SK-N-SH treated with all-trans-retinoic acid at 6 μM for 48 hours (cell line): ENCODE results near the gene MTA1.

Experiments used
- ATAC-seq: fragments of 200-7000 bp; cut with Tn5 transposase; 3 replicates; pipeline ENCODE4 v1.9.1; 2020; ENCODE audit warnings: mild to moderate bottlenecking, moderate library complexity
- ARNTL ChIP-seq: fragments of 450-650 bp; formaldehyde crosslinking; IDR thresholded peaks from 2 replicates; pipeline ENCODE4 v1.5.0; 2020; ENCODE audit warnings: low read depth, mild to moderate bottlenecking, moderate library complexity, borderline replicate concordance
- BACH2 ChIP-seq: fragments of 250-450 bp; sonication (Bioruptor Pico); IDR thresholded peaks from 2 replicates; pipeline ENCODE4 v1.9.0; 2021; ENCODE audit warnings: mild to moderate bottlenecking, borderline replicate concordance
- CSDC2 ChIP-seq: fragments of 250-450 bp; sonication (Bioruptor Pico); IDR thresholded peaks from 2 replicates; pipeline ENCODE4 v1.5.0; 2020; ENCODE audit warnings: mild to moderate bottlenecking, moderate library complexity
- ESRRG ChIP-seq: fragments of 250-450 bp; sonication (Bioruptor Pico); IDR thresholded peaks from 2 replicates; pipeline ENCODE4 v1.6.1; 2021; ENCODE audit warnings: mild to moderate bottlenecking
- GLIS3 ChIP-seq: fragments of 250-450 bp; sonication (Bioruptor Pico); IDR thresholded peaks from 2 replicates; pipeline ENCODE4 v1.5.0; 2020; ENCODE audit warnings: mild to moderate bottlenecking, moderate library complexity
- ISL1 ChIP-seq: fragments of 250-450 bp; sonication (Bioruptor Pico); IDR thresholded peaks from 2 replicates; pipeline ENCODE4 v2.1.2; 2022; ENCODE audit warnings: mild to moderate bottlenecking, moderate library complexity
- OSR1 ChIP-seq: fragments of 250-450 bp; sonication (Bioruptor Pico); IDR thresholded peaks from 2 replicates; pipeline ENCODE4 v1.8.0; 2022; ENCODE audit warnings: moderate library complexity, mild to moderate bottlenecking, inconsistent platforms
- RARB ChIP-seq: fragments of 250-450 bp; sonication (Bioruptor Pico); IDR thresholded peaks from 2 replicates; pipeline ENCODE4 v1.8.0; 2021; ENCODE audit warnings: mild to moderate bottlenecking, moderate library complexity
- SNAI2 ChIP-seq: fragments of 250-450 bp; sonication (Bioruptor Pico); IDR thresholded peaks from 2 replicates; pipeline ENCODE4 v1.5.0; 2020; ENCODE audit warnings: mild to moderate bottlenecking, moderate library complexity
- TOX ChIP-seq: fragments of 250-450 bp; sonication (Bioruptor Pico); IDR thresholded peaks from 2 replicates; pipeline ENCODE4 v1.8.0; 2021; ENCODE audit warnings: mild to moderate bottlenecking, moderate library complexity, borderline replicate concordance
- ZC3H10 ChIP-seq: fragments of 250-450 bp; sonication (Bioruptor Pico); IDR thresholded peaks from 2 replicates; pipeline ENCODE4 v1.5.1; 2021; ENCODE audit warnings: mild to moderate bottlenecking, moderate library complexity
- ZFP3 ChIP-seq: fragments of 250-450 bp; sonication (Bioruptor Pico); IDR thresholded peaks from 2 replicates; pipeline ENCODE4 v1.5.0; 2020; ENCODE audit warnings: mild to moderate bottlenecking, moderate library complexity
- ZFP30 ChIP-seq: fragments of 450-650 bp; formaldehyde crosslinking; IDR thresholded peaks from 2 replicates; pipeline ENCODE4 v1.5.0; 2022; ENCODE audit warnings: mild to moderate bottlenecking, moderate library complexity
- ZNF565 ChIP-seq: fragments of 450-650 bp; formaldehyde crosslinking; conservative IDR thresholded peaks from 2 replicates; pipeline ENCODE4 v1.5.0; 2020; ENCODE audit warnings: low read depth, mild to moderate bottlenecking, moderate library complexity
- ZNF70 ChIP-seq: fragments of 450-650 bp; formaldehyde crosslinking; IDR thresholded peaks from 2 replicates; pipeline ENCODE4 v1.5.0; 2020; ENCODE audit warnings: mild to moderate bottlenecking, moderate library complexity
- ZNF8 ChIP-seq: fragments of 450-650 bp; formaldehyde crosslinking; IDR thresholded peaks from 2 replicates; pipeline ENCODE4 v1.5.0; 2020; ENCODE audit warnings: mild to moderate bottlenecking, moderate library complexity
- TF ChIP-seq, protein P1 (sequence below): fragments of 250-450 bp; sonication (Bioruptor Pico); IDR thresholded peaks from 2 replicates; pipeline ENCODE4 v1.8.0; 2020; ENCODE audit warnings: mild to moderate bottlenecking, moderate library complexity, borderline replicate concordance
- TF ChIP-seq, protein P2 (sequence below): fragments of 250-450 bp; sonication (Bioruptor Pico); IDR thresholded peaks from 2 replicates; pipeline ENCODE4 v1.5.0; 2020; ENCODE audit warnings: mild to moderate bottlenecking, moderate library complexity
- TF ChIP-seq, protein P3 (sequence below): fragments of 250-450 bp; sonication (Bioruptor Pico); IDR thresholded peaks from 2 replicates; pipeline ENCODE4 v1.5.1; 2020; ENCODE audit warnings: low read depth, mild to moderate bottlenecking, moderate library complexity

MTA1 gene

DNA sequence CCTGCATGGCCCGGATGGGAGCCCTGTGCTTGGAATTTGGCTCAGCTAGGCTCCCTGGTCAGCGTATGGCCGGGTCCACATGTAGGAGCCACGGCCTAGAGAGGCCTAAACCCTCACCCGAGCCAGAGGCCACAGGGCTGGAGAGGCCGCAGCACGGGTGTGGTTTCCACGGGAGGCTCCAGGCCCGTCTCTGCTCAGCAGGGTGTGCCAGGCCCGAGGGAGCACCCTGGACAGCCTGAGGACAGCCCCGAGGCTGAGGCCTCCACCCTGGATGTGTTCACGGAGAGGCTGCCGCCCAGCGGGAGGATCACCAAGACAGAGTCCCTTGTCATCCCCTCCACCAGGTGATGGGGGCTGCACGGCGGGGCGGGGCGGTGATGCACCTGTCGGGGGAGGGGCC lies 38.9 kb upstream of the MTA1 start:
- TF ChIP-seq OSR1 (CRISPR knock-in tag) (no peak), CSDC2 (CRISPR knock-in tag) (no peak), RARB (CRISPR knock-in tag) (no peak), BACH2 (no peak), ZNF8 (CRISPR knock-in tag) (no peak), GLIS3 (CRISPR knock-in tag) (no peak), ESRRG (CRISPR knock-in tag) (no peak), ARNTL (CRISPR knock-in tag) (no peak), ZFP30 (CRISPR knock-in tag) (no peak)
- TF ChIP-seq, protein P1, sequence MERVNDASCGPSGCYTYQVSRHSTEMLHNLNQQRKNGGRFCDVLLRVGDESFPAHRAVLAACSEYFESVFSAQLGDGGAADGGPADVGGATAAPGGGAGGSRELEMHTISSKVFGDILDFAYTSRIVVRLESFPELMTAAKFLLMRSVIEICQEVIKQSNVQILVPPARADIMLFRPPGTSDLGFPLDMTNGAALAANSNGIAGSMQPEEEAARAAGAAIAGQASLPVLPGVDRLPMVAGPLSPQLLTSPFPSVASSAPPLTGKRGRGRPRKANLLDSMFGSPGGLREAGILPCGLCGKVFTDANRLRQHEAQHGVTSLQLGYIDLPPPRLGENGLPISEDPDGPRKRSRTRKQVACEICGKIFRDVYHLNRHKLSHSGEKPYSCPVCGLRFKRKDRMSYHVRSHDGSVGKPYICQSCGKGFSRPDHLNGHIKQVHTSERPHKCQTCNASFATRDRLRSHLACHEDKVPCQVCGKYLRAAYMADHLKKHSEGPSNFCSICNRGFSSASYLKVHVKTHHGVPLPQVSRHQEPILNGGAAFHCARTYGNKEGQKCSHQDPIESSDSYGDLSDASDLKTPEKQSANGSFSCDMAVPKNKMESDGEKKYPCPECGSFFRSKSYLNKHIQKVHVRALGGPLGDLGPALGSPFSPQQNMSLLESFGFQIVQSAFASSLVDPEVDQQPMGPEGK (CRISPR knock-in tag): no peak
- TF ChIP-seq, protein P2, sequence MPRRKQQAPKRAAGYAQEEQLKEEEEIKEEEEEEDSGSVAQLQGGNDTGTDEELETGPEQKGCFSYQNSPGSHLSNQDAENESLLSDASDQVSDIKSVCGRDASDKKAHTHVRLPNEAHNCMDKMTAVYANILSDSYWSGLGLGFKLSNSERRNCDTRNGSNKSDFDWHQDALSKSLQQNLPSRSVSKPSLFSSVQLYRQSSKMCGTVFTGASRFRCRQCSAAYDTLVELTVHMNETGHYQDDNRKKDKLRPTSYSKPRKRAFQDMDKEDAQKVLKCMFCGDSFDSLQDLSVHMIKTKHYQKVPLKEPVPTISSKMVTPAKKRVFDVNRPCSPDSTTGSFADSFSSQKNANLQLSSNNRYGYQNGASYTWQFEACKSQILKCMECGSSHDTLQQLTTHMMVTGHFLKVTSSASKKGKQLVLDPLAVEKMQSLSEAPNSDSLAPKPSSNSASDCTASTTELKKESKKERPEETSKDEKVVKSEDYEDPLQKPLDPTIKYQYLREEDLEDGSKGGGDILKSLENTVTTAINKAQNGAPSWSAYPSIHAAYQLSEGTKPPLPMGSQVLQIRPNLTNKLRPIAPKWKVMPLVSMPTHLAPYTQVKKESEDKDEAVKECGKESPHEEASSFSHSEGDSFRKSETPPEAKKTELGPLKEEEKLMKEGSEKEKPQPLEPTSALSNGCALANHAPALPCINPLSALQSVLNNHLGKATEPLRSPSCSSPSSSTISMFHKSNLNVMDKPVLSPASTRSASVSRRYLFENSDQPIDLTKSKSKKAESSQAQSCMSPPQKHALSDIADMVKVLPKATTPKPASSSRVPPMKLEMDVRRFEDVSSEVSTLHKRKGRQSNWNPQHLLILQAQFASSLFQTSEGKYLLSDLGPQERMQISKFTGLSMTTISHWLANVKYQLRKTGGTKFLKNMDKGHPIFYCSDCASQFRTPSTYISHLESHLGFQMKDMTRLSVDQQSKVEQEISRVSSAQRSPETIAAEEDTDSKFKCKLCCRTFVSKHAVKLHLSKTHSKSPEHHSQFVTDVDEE (CRISPR knock-in tag): no peak
- TF ChIP-seq, protein P3, sequence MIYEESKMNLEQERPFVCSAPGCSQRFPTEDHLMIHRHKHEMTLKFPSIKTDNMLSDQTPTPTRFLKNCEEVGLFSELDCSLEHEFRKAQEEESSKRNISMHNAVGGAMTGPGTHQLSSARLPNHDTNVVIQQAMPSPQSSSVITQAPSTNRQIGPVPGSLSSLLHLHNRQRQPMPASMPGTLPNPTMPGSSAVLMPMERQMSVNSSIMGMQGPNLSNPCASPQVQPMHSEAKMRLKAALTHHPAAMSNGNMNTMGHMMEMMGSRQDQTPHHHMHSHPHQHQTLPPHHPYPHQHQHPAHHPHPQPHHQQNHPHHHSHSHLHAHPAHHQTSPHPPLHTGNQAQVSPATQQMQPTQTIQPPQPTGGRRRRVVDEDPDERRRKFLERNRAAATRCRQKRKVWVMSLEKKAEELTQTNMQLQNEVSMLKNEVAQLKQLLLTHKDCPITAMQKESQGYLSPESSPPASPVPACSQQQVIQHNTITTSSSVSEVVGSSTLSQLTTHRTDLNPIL (CRISPR knock-in tag): no peak
- ATAC-seq: no peak

DNA sequence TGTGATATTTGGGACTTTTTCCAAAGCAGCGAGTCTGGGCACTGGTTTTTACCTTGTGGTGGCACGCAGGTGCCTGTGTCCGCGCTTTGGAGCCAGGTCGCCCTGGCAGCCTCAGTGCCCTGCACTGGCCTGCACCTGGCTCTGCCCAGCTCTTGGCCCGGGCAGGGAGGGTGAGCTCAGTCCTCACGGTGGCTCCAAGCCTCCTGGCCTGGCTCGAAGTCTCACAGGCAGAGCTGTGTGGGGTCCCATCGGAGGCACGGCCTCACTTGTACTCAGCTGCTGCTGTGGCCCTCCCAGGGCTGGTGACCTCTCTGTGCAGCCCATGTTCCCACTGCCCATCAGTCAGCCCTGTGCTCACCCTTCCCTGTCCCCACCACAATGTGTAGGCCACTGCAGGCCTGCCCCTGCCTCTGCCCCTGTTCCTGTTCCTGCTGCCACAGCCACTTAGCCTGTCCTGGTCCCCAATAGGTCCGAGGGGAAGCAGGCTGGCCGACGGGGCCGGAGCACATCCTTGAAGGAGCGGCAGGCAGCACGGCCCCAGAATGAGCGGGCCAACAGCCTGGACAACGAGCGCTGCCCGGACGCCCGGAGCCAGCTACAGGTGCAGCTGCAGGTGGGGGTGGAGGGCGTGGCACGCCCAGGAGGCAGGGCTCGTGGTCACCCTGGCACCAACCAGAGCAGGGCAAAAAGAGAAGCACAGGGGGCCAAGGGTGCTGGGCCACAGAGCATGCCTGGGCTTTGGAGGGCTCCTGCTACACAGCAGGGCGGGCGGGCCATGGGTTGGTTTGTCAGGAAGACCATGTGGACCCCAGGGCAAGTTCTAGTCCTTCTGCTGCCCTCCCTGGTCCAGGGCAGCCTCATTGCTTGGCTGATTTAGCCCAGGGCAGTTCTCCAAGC lies 37.9 kb upstream of the MTA1 start:
- TF ChIP-seq OSR1 (CRISPR knock-in tag) (no peak), GLIS3 (CRISPR knock-in tag) (no peak), ISL1 (CRISPR knock-in tag) (no peak), SNAI2 (CRISPR knock-in tag) (no peak), ZNF8 (CRISPR knock-in tag) (no peak), ZFP3 (CRISPR knock-in tag) (no peak), CSDC2 (CRISPR knock-in tag) (no peak), ZFP30 (CRISPR knock-in tag) (no peak), ESRRG (CRISPR knock-in tag) (no peak), ZNF565 (CRISPR knock-in tag) (no peak), TOX (CRISPR knock-in tag) (no peak), ZNF70 (no peak), ZC3H10 (no peak)
- TF ChIP-seq, protein P2 (CRISPR knock-in tag): no peak
- TF ChIP-seq, protein P1 (CRISPR knock-in tag): no peak
- TF ChIP-seq, protein P3 (CRISPR knock-in tag): no peak
- ATAC-seq: no peak
